DND-41 (cell line): ENCODE measurements around the gene ZNF19.

ENCODE experiments used
- ATAC-seq: fragments of 200-7000 bp; cut with Tn5 transposase; 3 replicates; pipeline ENCODE4 v1.9.1; 2021; ENCODE audit warnings: low read depth; ENCODE audit not compliant: insufficient read depth
- DNase-seq: peaks from one replicate; pipeline ENCODE4 v3.0.0-alpha.2; 2020
- H2AFZ ChIP-seq: 2 replicates; pipeline ENCODE4 v1.6.0; 2012; ENCODE audit warnings: low read depth, low read length
- H3K27ac ChIP-seq: 2 replicates; pipeline ENCODE4 v1.5.1; 2012; ENCODE audit warnings: low read length, inconsistent platforms
- H3K27me3 ChIP-seq: fragments of 200-600 bp; sonication (generic); 2 replicates; pipeline ENCODE4 v1.6.0; 2012; ENCODE audit warnings: low read length, mild to moderate bottlenecking, inconsistent platforms; ENCODE audit not compliant: insufficient read depth, poor library complexity
- H3K36me3 ChIP-seq: 2 replicates; pipeline ENCODE4 v1.5.1; 2012; ENCODE audit warnings: low read length, inconsistent platforms; ENCODE audit not compliant: insufficient read depth
- H3K4me1 ChIP-seq: 2 replicates; pipeline ENCODE4 v1.5.1; 2012; ENCODE audit warnings: mild to moderate bottlenecking, low read length; ENCODE audit not compliant: insufficient read depth
- H3K4me2 ChIP-seq: 2 replicates; pipeline ENCODE4 v1.6.0; 2012; ENCODE audit warnings: mild to moderate bottlenecking, moderate library complexity, low read length, inconsistent platforms; ENCODE audit not compliant: insufficient read depth
- H3K4me3 ChIP-seq, 2 experiments: fragments of 200-600 bp in 1 of 2; shearing (Covaris generic) in 1 of 2; 2 replicates each; pipeline ENCODE4 v1.5.1; 2012 to 2016; ENCODE audit warnings: inconsistent platforms in 2 of 2, low read length in 2 of 2, mild to moderate bottlenecking in 2 of 2, low read depth in 1 of 2, moderate library complexity in 1 of 2
- H3K79me2 ChIP-seq: 2 replicates; pipeline ENCODE4 v1.6.0; 2012; ENCODE audit warnings: low read length, inconsistent platforms; ENCODE audit not compliant: insufficient read depth
- H3K9ac ChIP-seq: 2 replicates; pipeline ENCODE4 v1.6.0; 2012; ENCODE audit warnings: low read depth, mild to moderate bottlenecking, inconsistent platforms, low read length, moderate library complexity
- H3K9me3 ChIP-seq: 2 replicates; pipeline ENCODE4 v1.5.1; 2012; ENCODE audit warnings: low read length, moderate library complexity, mild to moderate bottlenecking, inconsistent platforms; ENCODE audit not compliant: insufficient read depth, severe bottlenecking
- H4K20me1 ChIP-seq: 2 replicates; pipeline ENCODE4 v1.6.0; 2012; ENCODE audit warnings: low read length; ENCODE audit not compliant: insufficient read depth
- CTCF ChIP-seq: IDR thresholded peaks from 2 replicates; pipeline ENCODE4 v1.5.1; 2012; ENCODE audit warnings: borderline replicate concordance, low read length, moderate library complexity, mild to moderate bottlenecking; ENCODE audit not compliant: poor library complexity, severe bottlenecking; ENCODE audit errors: extremely low read depth
- EZH2 ChIP-seq: IDR thresholded peaks from 3 replicates; pipeline ENCODE4 v1.6.1; 2012; ENCODE audit warnings: borderline replicate concordance, low read depth, mild to moderate bottlenecking, moderate library complexity, low read length, inconsistent platforms; ENCODE audit not compliant: severe bottlenecking

ZNF19 gene

GRCh38 chr16:71448274-71448866, 40.8 kb downstream of the ZNF19 start:
- ATAC-seq, result no peak
- Histone ChIP-seq H3K36me3 (peaks cover 53% of the 10 kb centered on the region), H4K20me1 (no peaks in the 10 kb centered on the region), H3K4me1 (no peaks in the 10 kb centered on the region), H3K4me3 (no peak overlapping the region), H3K9ac (no peak overlapping the region), H3K27ac (no peak overlapping the region), H2AFZ (no peak overlapping the region), H3K4me2 (no peak overlapping the region), H3K9me3 (peaks cover 31% of the 10 kb centered on the region), H3K27me3 (no peaks in the 10 kb centered on the region), H3K79me2 (no peaks in the 10 kb centered on the region)
- no peak for DNase-seq
- TF ChIP-seq CTCF (no peak), EZH2 (no peak)

- no peak for ATAC-seq
Measured at GRCh38 chr16:71443714-71444113, 45.4 kb downstream of the ZNF19 start.

GRCh38 chr16:71442051-71442440, 47.1 kb downstream of the ZNF19 start, which contains the start of gene TLE7:
Gene TLE7 (minus strand): TSS chr16:71442054. CDS start chr16:71433324, 8,730 bp downstream.
- Histone ChIP-seq H2AFZ (no peak within 1 kb of the TSS), H4K20me1 (no peaks in the 10 kb centered on the region), H3K79me2 (no peaks in the 10 kb centered on the region), H3K36me3 (no peaks in the 10 kb centered on the region), H3K4me1 (no peaks in the 10 kb centered on the region), H3K9ac (no peak within 1 kb of the TSS), H3K4me2 (no peak within 1 kb of the TSS), H3K27me3 (no peaks in the 10 kb centered on the region), H3K4me3 (no peak within 1 kb of the TSS), H3K27ac (no peak within 1 kb of the TSS), H3K9me3 (no peaks in the 10 kb centered on the region)
- ATAC-seq, result no peak
- TF ChIP-seq EZH2, result no peak
- no peak for TF ChIP-seq CTCF
- no peak for DNase-seq

More at GRCh38 chr16:71443714-71444113, 45.4 kb downstream of the ZNF19 start:
- no peak overlapping the region for H3K9ac ChIP-seq
- peaks cover 9% of the 10 kb centered on the region; the same call in 1 of the 2 replicates for H3K36me3 ChIP-seq
- no peak overlapping the region for H3K4me3 ChIP-seq
- no peak overlapping the region for H2AFZ ChIP-seq
- H3K9me3 ChIP-seq, result peaks cover 10% of the 10 kb centered on the region
- TF ChIP-seq EZH2 (no peak), CTCF (no peak)
- no peaks in the 10 kb centered on the region for H4K20me1 ChIP-seq
- no peaks in the 10 kb centered on the region for H3K4me1 ChIP-seq
- DNase-seq, result no peak
- H3K4me2 ChIP-seq, result no peak overlapping the region
- no peaks in the 10 kb centered on the region for H3K27me3 ChIP-seq
- no peak overlapping the region for H3K27ac ChIP-seq
- H3K79me2 ChIP-seq, result no peaks in the 10 kb centered on the region
